ENCODE results near the gene ZBED3.

The ZBED3 gene

DNA sequence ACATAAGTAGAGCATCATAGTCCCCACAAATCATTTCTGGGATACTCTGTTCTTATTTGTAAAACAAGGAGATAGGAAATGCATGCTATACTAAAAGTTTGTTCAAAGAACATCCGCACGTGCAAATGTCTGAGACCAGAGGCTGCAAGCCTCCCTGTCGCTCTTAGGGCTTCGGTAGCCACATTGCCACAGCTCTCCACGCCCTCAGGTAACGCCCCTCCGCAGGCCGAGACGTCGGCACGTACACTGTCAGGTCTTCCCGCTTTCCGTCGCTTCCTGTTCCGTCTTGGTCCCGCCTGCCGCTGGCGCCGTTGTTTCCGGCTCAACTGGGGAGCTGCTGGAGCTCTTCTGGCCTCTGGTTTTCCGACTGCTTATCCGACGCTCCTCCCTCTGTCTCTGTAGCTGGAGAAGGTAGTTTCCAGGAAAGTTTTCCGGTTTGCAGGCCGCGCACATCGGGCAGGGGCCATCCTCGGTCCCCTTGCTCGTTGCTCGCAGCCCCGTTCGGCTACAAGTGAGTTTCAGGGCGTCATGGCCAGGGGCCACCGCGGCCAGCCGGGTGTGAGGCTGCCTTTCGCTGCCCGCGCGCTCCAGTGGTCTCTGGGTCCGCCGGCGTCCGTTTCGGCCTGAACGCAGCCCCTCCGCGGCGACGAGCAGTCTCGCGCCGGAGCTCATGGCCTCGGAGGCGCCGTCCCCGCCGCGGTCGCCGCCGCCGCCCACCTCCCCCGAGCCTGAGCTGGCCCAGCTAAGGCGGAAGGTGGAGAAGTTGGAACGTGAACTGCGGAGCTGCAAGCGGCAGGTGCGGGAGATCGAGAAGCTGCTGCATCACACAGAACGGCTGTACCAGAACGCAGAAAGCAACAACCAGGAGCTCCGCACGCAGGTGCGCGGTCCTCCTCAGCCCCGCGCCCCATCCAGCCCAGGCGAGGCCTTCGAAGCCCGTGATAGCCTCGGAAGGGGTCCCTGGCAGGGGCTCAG is 56.7 kb downstream of the ZBED3 start, which contains the start of gene AGGF1:
TSS of gene AGGF1 (plus strand) at position 308 of the 975 bp plus-strand sequence. CDS start at position 671, 363 bp downstream.
- Histone ChIP-seq H3K9ac (peak within 1 kb of the TSS; percentile 56), H3K4me1 (peaks cover 9% of the 10 kb centered on the region), H3K9me3 (ENCODE audit: control insufficient read depth, low read length) (no peaks in the 10 kb centered on the region), H3K36me3 (ENCODE audit: control insufficient read depth, insufficient read depth, low read length) (no peaks in the 10 kb centered on the region), H3K79me2 (peaks cover 9% of the 10 kb centered on the region), H3K27ac (peak within 1 kb of the TSS; percentile 75), H3K4me2 (ENCODE audit: low read length) (peak within 1 kb of the TSS; percentile 52), H3K4me3 (ENCODE audit: low read depth, low read length) (peak within 1 kb of the TSS; percentile 93), H2AFZ (peak within 1 kb of the TSS; percentile 92), H3K27me3 (ENCODE audit: control insufficient read depth, insufficient read depth, low read length) (no peaks in the 10 kb centered on the region)
- TF ChIP-seq, protein P1, sequence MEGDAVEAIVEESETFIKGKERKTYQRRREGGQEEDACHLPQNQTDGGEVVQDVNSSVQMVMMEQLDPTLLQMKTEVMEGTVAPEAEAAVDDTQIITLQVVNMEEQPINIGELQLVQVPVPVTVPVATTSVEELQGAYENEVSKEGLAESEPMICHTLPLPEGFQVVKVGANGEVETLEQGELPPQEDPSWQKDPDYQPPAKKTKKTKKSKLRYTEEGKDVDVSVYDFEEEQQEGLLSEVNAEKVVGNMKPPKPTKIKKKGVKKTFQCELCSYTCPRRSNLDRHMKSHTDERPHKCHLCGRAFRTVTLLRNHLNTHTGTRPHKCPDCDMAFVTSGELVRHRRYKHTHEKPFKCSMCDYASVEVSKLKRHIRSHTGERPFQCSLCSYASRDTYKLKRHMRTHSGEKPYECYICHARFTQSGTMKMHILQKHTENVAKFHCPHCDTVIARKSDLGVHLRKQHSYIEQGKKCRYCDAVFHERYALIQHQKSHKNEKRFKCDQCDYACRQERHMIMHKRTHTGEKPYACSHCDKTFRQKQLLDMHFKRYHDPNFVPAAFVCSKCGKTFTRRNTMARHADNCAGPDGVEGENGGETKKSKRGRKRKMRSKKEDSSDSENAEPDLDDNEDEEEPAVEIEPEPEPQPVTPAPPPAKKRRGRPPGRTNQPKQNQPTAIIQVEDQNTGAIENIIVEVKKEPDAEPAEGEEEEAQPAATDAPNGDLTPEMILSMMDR (IDR thresholded peaks at IDR 0.05): no peak

DNA sequence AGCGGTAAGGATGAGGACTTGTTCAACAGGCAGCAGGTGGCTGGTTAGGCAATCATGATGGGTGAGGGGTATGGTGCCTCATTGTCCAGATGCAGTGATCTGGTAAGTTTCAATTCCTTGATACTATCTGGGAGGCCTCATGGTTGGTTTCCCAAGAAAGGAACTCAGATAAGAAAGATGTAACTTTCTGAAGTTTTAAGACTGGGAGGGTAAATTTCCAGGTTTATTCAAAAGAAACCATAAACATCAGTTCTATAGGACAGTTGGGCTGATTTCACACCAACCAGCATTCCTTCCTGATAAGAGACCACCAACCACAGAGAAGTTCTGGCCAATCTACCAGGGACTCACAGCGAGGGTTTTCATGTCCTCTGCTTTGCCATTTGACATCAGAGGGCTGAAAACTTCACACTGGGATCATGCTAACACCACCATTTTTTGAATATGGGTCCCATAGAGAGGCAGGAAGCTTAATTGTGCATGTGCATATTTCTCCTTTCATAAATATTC is 57.7 kb downstream of the ZBED3 start:
- H3K4me1 ChIP-seq: peaks cover 9% of the 10 kb centered on the region
- H3K36me3 ChIP-seq (ENCODE audit: control insufficient read depth, insufficient read depth, low read length): no peaks in the 10 kb centered on the region
- no peaks in the 10 kb centered on the region for H3K27me3 ChIP-seq (ENCODE audit: control insufficient read depth, insufficient read depth, low read length)
- H3K9me3 ChIP-seq (ENCODE audit: control insufficient read depth, low read length): no peaks in the 10 kb centered on the region
- peak overlapping the region; percentile 75 for H3K27ac ChIP-seq
- TF ChIP-seq, protein P1 (IDR thresholded peaks at IDR 0.05): no peak
- H2AFZ ChIP-seq: peak overlapping the region; percentile 92
- no peak overlapping the region for H3K9ac ChIP-seq
- peak overlapping the region; percentile 93 for H3K4me3 ChIP-seq (ENCODE audit: low read depth, low read length)
- H3K4me2 ChIP-seq (ENCODE audit: low read length): peak overlapping the region; percentile 52
- H3K79me2 ChIP-seq: peaks cover 9% of the 10 kb centered on the region

DNA sequence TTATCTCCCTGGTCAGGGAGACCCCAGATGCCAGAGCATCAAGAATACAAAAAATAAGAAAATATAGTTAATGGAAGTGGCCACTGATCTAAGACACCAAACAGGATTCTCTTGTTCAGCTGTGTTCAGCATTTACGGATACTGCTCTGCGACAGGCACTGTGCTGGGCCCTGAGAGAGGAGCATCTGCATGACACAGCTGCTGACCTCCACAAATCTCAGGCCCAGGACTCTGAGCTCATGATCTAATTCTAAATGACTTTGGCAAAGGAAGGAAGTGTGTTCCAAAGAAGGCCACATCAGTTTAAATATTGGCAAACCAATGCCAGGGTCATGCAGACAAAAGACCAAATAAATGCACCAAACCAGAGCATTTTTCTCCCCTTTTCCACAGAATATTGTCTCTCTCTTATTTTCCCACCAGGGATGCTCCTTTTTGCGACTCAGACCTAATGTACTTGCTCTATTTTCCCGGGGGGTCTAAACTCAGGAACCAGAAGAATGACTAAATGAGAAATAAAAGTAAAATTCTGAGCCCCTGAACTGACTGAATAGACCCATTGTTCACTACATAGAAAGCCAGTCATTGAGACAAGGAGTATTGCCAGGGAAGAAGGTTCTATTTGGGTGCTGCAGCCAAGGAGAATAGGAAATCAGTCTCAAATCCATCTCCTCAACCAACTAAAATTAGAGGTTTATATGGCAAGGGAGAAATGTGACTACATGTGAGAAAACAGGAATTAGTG is 58.3 kb downstream of the ZBED3 start:
- Histone ChIP-seq H3K4me3 (ENCODE audit: low read depth, low read length) (no peak overlapping the region), H2AFZ (peak overlapping the region; percentile 92), H3K4me1 (peaks cover 9% of the 10 kb centered on the region), H3K4me2 (ENCODE audit: low read length) (no peak overlapping the region), H3K9me3 (ENCODE audit: control insufficient read depth, low read length) (no peaks in the 10 kb centered on the region), H3K27me3 (ENCODE audit: control insufficient read depth, insufficient read depth, low read length) (no peaks in the 10 kb centered on the region), H3K9ac (no peak overlapping the region), H3K27ac (no peak overlapping the region), H3K36me3 (ENCODE audit: control insufficient read depth, insufficient read depth, low read length) (no peaks in the 10 kb centered on the region), H3K79me2 (peaks cover 9% of the 10 kb centered on the region)
- TF ChIP-seq, protein P1 (IDR thresholded peaks at IDR 0.05): no peak

DNA sequence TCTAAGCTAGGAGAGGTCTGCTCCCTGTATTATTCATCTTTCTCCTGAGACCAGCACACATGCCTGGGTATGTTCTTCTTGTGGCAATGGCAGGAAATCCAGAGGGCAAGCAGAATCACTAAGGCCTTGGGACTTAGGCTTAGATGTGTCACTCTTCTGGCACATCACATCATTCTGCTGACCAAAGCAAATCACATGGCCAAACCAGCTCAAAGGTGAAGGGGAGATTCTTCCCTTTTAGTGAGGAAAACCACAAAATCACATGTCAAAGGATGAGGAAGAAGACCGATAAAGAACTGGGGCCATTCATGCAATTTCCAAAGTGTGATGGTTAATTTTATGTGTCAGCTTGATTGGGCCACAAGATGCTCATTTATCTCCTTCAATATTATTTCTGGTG is 62.6 kb downstream of the ZBED3 start:
- TF ChIP-seq, protein P1 (IDR thresholded peaks at IDR 0.05): no peak
- no peak overlapping the region for H3K27ac ChIP-seq
- H3K4me1 ChIP-seq: no peaks in the 10 kb centered on the region
- no peak overlapping the region for H3K4me2 ChIP-seq (ENCODE audit: low read length)
- H3K9ac ChIP-seq: no peak overlapping the region
- H3K36me3 ChIP-seq (ENCODE audit: control insufficient read depth, insufficient read depth, low read length): no peaks in the 10 kb centered on the region
- no peaks in the 10 kb centered on the region for H3K79me2 ChIP-seq
- H3K9me3 ChIP-seq (ENCODE audit: control insufficient read depth, low read length): no peaks in the 10 kb centered on the region
- H3K27me3 ChIP-seq (ENCODE audit: control insufficient read depth, insufficient read depth, low read length): no peaks in the 10 kb centered on the region
- H2AFZ ChIP-seq: no peak overlapping the region
- no peak overlapping the region for H3K4me3 ChIP-seq (ENCODE audit: low read depth, low read length)
